Neural cell (in vitro differentiated cells): ENCODE data around the gene BRD8. TPM values are rescaled to one million over a fixed set of nuclear protein-coding genes. Genes with fewer than 3 reads are reported as not detected.

Experiments used
- H2AFZ ChIP-seq: fragments of 200-600, 300-800 bp; sonication (generic), shearing (Covaris generic); 2 replicates; pipeline ENCODE4 v1.6.0; 2014; ENCODE audit warnings: low read depth, mild to moderate bottlenecking, antibody characterized with exemption, low read length, moderate library complexity
- H3F3A ChIP-seq: fragments of 200-600 bp; shearing (Covaris generic); 2 replicates; pipeline ENCODE4 v1.6.1; 2016; ENCODE audit warnings: mild to moderate bottlenecking, moderate library complexity, mixed read lengths, antibody characterized with exemption, low read length; ENCODE audit not compliant: insufficient read depth, poor library complexity, severe bottlenecking
- H3K27ac ChIP-seq: fragments of 200-600, 300-800 bp; sonication (generic), shearing (Covaris generic); 2 replicates; pipeline ENCODE4 v1.5.1; 2014; ENCODE audit warnings: mild to moderate bottlenecking, low read length, moderate library complexity
- H3K27me3 ChIP-seq: fragments of 300-800, 200-600 bp; sonication (generic), shearing (Covaris generic); 2 replicates; pipeline ENCODE4 v1.6.0; 2014; ENCODE audit warnings: mild to moderate bottlenecking, low read depth, low read length, moderate library complexity; ENCODE audit not compliant: insufficient read depth
- H3K36me3 ChIP-seq: fragments of 300-800, 200-600 bp; sonication (generic), shearing (Covaris generic); 2 replicates; pipeline ENCODE4 v1.5.1; 2014; ENCODE audit warnings: mild to moderate bottlenecking, antibody characterized with exemption, low read length, moderate library complexity; ENCODE audit not compliant: insufficient read depth
- H3K4me2 ChIP-seq: fragments of 300-800, 200-600 bp; sonication (generic), shearing (Covaris generic); 2 replicates; pipeline ENCODE4 v1.6.0; 2014; ENCODE audit warnings: mild to moderate bottlenecking, low read length
- H3K4me3 ChIP-seq: fragments of 300-800, 200-600 bp; sonication (generic), shearing (Covaris generic); 2 replicates; pipeline ENCODE4 v1.5.1; 2014; ENCODE audit warnings: mild to moderate bottlenecking, low read length, moderate library complexity
- H3K79me2 ChIP-seq: fragments of 200-600 bp; shearing (Covaris generic); replicated peaks from 2 replicates; pipeline ENCODE4 v1.6.0; 2014; ENCODE audit warnings: mild to moderate bottlenecking, low read length, moderate library complexity; ENCODE audit not compliant: insufficient read depth
- H3K9ac ChIP-seq: fragments of 300-800, 200-600 bp; sonication (generic), shearing (Covaris generic); 2 replicates; pipeline ENCODE4 v1.6.1; 2016; ENCODE audit warnings: mild to moderate bottlenecking, low read length, mixed read lengths
- H3K9me2 ChIP-seq: fragments of 200-600 bp; shearing (Covaris generic); 2 replicates; pipeline ENCODE4 v1.6.1; 2016; ENCODE audit warnings: mild to moderate bottlenecking, low read length, mixed read lengths; ENCODE audit not compliant: insufficient read depth
- H3K9me3 ChIP-seq: fragments of 200-600, 300-800 bp; sonication (generic), shearing (Covaris generic); 2 replicates; pipeline ENCODE4 v1.6.1; 2016; ENCODE audit warnings: mild to moderate bottlenecking, mixed run types, low read length, moderate library complexity, mixed read lengths
- H4K20me1 ChIP-seq: fragments of 200-600 bp; shearing (Covaris generic); 2 replicates; pipeline ENCODE4 v1.6.1; 2016; ENCODE audit warnings: mild to moderate bottlenecking, mixed run types; ENCODE audit not compliant: insufficient read depth
- CTCF ChIP-seq: fragments of 450-650 bp; IDR thresholded peaks from 2 replicates; pipeline ENCODE4 v1.5.1; 2014; ENCODE audit warnings: antibody characterized with exemption, mild to moderate bottlenecking, moderate library complexity; ENCODE audit not compliant: poor library complexity, severe bottlenecking
- EP300 ChIP-seq: fragments of 450-650 bp; conservative IDR thresholded peaks from 2 replicates; pipeline ENCODE4 v1.6.1; 2014; ENCODE audit warnings: antibody characterized with exemption, mild to moderate bottlenecking, moderate library complexity; ENCODE audit not compliant: poor library complexity, severe bottlenecking
- EZH2 ChIP-seq: fragments of 200-600, 300-800 bp; shearing (Covaris generic), sonication (generic); IDR thresholded peaks from 2 replicates; pipeline ENCODE4 v1.6.1; 2014; ENCODE audit warnings: antibody characterized with exemption, low read length, borderline replicate concordance, mild to moderate bottlenecking; ENCODE audit not compliant: insufficient read depth, poor library complexity, severe bottlenecking
- MXI1 ChIP-seq: fragments of 450-650 bp; conservative IDR thresholded peaks from 2 replicates; pipeline ENCODE4 v1.6.1; 2014; ENCODE audit warnings: antibody characterized with exemption, mild to moderate bottlenecking; ENCODE audit not compliant: poor library complexity, severe bottlenecking
- POLR2AphosphoS5 ChIP-seq: IDR thresholded peaks from 2 replicates; pipeline ENCODE4 v1.6.1; 2012
- RAD21 ChIP-seq: fragments of 450-650 bp; conservative IDR thresholded peaks from 2 replicates; pipeline ENCODE4 v1.6.1; 2014; ENCODE audit warnings: antibody characterized with exemption, mild to moderate bottlenecking, moderate library complexity
- REST ChIP-seq: IDR thresholded peaks from 2 replicates; pipeline ENCODE4 v1.6.1; 2012; ENCODE audit warnings: borderline replicate concordance
- SMC3 ChIP-seq: fragments of 450-650 bp; conservative IDR thresholded peaks from 2 replicates; pipeline ENCODE4 v1.6.1; 2014; ENCODE audit warnings: antibody characterized with exemption, mild to moderate bottlenecking, moderate library complexity; ENCODE audit not compliant: poor library complexity
- TAF1 ChIP-seq: IDR thresholded peaks from 2 replicates; pipeline ENCODE4 v1.6.1; 2012; ENCODE audit warnings: low read depth
- polyA plus RNA-seq: library from polyadenylated mRNA; depleted of rRNA; stranded (reverse); fragments of >200 nt; gene quantifications from 2 replicates; pipeline ENCODE4 v1.2.3, GENCODE V29; 2014

BRD8 gene
- polyA plus RNA-seq, 1 donor from 2014 or later, result 96.1 TPM

GRCh38 chr5:138107213-138107612, 71.2 kb downstream of the BRD8 start:
- H3K4me2 ChIP-seq, result no peak overlapping the region
- H3K27ac ChIP-seq, result no peak overlapping the region
- H3K79me2 ChIP-seq, result no peaks in the 10 kb centered on the region
- H3K36me3 ChIP-seq, result no peaks in the 10 kb centered on the region
- no peaks in the 10 kb centered on the region for H3K9me3 ChIP-seq
- TF ChIP-seq MXI1 (no peak), TAF1 (no peak), RAD21 (no peak), REST (no peak), CTCF (no peak), POLR2AphosphoS5 (no peak), EP300 (no peak), EZH2 (no peak), SMC3 (no peak)
- no peaks in the 10 kb centered on the region for H3F3A ChIP-seq
- H3K9ac ChIP-seq, result no peak overlapping the region
- no peak overlapping the region for H3K4me3 ChIP-seq
- no peak overlapping the region for H2AFZ ChIP-seq
- H3K27me3 ChIP-seq, result no peaks in the 10 kb centered on the region
- H3K9me2 ChIP-seq, result no peaks in the 10 kb centered on the region
- H4K20me1 ChIP-seq, result no peaks in the 10 kb centered on the region

- Histone ChIP-seq H3K27ac (no peak overlapping the region), H3K9me2 (no peaks in the 10 kb centered on the region), H3K9ac (no peak overlapping the region), H3F3A (no peaks in the 10 kb centered on the region), H4K20me1 (no peaks in the 10 kb centered on the region), H3K27me3 (no peaks in the 10 kb centered on the region), H3K9me3 (no peaks in the 10 kb centered on the region), H3K4me2 (no peak overlapping the region), H3K4me3 (no peak overlapping the region), H2AFZ (no peak overlapping the region), H3K36me3 (no peaks in the 10 kb centered on the region), H3K79me2 (no peaks in the 10 kb centered on the region)
- no peak for TF ChIP-seq TAF1
Measured at GRCh38 chr5:138105709-138106108, 72.7 kb downstream of the BRD8 start.

GRCh38 chr5:138103319-138103637, 75.2 kb downstream of the BRD8 start:
- no peak for TF ChIP-seq RAD21
- TF ChIP-seq REST, result no peak
- no peak for TF ChIP-seq CTCF
- no peak for TF ChIP-seq POLR2AphosphoS5
- no peak for TF ChIP-seq EP300
- TF ChIP-seq TAF1, result no peak
- no peak for TF ChIP-seq EZH2
- TF ChIP-seq SMC3, result no peak
- TF ChIP-seq MXI1, result no peak
- Histone ChIP-seq H3F3A (no peaks in the 10 kb centered on the region), H3K27ac (no peak overlapping the region), H3K36me3 (no peaks in the 10 kb centered on the region), H3K4me2 (no peak overlapping the region), H3K9me2 (no peaks in the 10 kb centered on the region), H3K9me3 (no peaks in the 10 kb centered on the region), H3K79me2 (no peaks in the 10 kb centered on the region), H4K20me1 (no peaks in the 10 kb centered on the region), H3K9ac (no peak overlapping the region), H3K27me3 (no peaks in the 10 kb centered on the region), H2AFZ (no peak overlapping the region), H3K4me3 (no peak overlapping the region)
